HG03521 (cell line): Measurements from ENCODE around the gene CHAC2.
"Not testable (repeated sequence)": the region's sequence is repeated elsewhere in the genome, so short reads cannot be mapped to it uniquely, and the experiment has no call there.

Source experiments
- ATAC-seq: cut with Tn5 transposase; IDR thresholded peaks from one replicate; pipeline ENCODE4 v1.9.1; 2021; ENCODE audit warnings: mild to moderate bottlenecking, moderate library complexity; ENCODE audit not compliant: unreplicated experiment

Gene CHAC2

DNA sequence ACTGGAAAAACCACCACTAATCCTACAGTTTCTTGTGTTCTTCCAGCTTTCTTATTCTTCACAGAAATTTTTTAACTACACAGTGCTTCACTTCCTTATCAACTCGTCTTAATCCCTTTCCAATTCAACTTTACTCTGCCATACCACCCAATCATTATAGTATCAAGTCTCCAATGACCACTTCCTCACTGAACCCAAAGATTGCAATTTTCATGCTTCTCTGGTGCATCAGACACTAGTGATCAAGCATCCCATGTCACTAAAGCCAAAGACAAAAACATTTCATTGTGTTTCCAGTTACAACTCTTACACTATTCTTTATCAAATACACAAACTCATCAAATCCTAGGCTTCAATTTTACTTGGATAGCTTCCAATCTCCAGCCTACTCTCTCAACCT, 9.5 kb downstream of the CHAC2 start:
- ATAC-seq = no peak

DNA sequence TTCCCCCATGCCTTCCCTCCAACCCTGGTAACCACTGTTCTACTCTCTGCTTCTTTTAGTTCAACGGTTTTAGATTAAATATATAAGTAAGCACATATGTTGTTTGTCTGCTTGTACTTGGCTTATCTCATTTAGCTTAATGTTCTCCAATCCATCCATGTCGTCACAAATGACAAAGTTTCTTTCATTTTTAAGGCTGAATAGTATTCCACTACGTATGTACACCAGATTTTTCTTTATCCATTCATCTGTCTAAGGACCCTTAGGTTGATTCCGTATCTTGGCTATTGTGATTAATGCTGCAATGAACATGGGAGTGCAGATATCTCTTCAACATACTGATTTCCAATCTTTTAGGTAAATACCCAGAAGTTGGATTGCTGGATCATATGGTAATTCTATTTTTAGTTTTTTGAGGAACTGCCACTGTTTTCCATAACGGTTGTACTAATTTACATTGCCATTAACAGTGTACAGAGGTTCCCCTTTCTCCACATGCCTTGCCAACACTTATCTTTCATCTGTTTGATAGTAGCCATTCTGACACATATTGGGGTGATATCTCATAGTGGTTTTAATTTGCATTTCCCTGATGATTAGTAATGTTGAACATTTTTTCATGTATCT, 11.0 kb downstream of the CHAC2 start:
- ATAC-seq = no peak

DNA sequence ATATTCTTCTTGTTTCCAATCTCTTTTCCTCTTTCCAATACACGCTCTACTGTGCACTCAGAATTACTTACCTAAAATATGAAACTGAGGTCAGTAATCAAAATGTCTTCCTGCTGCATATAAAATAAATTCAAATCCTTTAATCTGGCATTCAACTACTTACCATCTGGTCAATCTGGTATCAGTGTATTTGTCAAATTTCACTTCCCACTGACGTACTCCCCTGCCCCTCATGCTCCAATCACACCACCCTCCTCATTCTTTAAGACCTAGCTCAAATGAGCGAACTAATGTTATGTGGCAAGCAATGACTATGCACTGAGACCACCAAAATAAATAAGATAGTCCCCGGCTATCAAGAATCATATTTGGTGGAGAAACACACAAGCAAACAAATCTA, 12.5 kb downstream of the CHAC2 start:
- ATAC-seq = no peak

DNA sequence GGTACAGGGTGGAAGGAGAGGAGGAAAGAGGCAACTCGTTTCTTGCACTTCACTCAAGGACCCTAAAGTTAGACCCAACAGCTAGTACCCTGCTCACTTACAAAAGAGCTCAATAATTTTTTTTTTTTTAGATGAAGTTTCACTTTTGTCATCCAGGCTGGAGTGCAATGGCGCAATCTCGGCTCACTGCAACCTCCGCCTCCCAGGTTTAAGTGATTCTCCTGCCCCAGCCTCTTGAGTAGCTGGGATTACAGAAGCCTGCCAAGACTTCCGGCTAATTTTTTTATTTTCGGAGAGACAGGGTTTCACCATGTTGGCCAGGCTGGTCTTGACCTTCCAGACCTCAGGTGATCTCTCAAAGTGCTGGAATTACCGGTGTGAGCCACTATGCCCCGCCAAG, 15.1 kb downstream of the CHAC2 start:
- ATAC-seq = no peak

DNA sequence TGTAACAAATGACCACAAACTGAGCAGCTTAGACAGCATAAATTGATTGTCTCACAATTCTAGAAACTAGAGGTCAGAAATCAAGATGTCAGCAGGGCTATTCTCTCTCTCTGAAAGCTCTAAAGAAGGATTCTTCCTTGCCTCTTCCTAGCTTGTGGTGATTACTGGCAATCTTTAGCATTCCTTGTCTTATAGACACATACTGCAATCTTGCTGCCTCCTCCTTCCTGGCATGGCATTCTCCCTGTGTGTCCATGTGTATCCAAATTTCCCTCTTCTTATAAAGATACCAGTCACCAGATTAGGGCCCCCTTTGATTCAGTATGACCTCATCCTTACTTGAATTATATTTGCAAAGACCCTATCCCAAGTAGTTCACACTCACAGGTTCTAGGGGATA, 16.8 kb downstream of the CHAC2 start:
- no peak for ATAC-seq

DNA sequence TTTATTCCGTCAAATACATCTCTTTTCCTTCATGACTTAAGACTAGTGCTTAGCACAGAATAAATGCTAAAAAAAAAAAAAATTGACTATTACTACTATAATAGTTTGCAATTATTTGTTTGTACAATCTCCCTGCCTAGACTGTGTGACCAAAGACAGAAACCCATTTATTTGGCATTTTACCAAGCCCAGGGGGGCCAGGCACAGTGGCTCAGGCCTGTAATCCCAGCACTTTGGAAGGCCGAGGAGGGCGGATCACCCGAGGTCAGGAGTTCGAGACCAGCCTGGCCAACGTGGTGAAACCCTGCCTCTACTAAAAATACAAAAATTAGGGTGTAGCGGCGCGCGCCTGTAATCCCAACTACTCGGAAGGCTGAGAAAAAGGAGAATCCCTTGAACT, 17.8 kb downstream of the CHAC2 start:
- no peak for ATAC-seq

DNA sequence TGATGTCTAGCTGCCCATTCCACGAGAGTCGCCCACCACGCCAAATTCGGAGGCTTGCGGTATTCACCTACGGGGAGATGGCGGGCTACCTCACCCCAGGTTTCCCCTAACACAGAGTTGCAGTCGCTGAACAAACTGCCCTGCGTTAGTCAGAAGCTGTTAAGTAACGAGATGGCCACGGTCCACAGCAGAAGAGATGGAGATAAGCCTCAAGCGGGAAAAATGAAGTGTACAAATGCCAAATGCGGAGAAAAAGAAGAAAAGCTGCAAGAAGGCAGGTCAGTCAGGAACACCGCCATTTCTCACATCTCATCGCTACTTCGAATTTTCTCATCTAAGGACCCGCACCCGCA, 18.7 kb downstream of the CHAC2 start:
- ATAC-seq = peak; percentile 5

DNA sequence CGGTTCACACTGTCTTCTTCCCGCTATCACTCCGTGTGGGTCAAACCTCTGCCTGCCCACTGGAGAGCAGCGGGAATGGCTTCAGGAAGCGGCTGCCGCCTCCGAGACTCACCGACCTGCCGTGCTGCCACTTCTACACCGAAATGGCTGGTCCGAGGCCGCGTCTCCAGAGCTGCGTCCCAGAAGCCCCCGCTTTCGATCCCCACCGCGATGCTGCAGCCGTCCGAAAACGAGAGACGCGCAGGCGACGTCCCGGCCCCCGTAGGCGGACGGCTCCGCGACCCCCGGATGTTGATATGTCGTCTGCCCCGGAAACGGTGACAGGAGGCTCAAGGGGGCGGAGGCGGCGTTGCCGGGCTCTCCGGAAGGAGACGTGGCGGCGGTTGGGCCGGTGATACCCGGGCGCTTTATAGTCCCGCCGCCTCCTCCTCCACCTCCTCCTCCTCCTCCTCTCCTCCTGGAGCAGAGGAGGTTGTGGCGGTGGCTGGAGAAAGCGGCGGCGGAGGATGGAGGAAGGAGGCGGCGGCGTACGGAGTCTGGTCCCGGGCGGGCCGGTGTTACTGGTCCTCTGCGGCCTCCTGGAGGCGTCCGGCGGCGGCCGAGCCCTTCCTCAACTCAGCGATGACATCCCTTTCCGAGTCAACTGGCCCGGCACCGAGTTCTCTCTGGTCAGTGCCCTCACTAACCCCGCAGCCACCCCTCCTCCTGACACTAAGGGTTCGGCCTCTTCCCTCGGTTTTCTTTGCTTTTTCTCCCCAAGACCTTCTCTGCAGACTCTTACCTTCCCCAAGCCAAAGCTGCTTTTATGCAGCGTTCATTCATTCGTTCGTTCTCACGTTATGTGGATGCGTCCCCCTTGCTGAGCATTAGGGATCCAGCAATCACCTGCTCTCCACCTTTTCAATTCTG, 19.4 kb downstream of the CHAC2 start, which contains the start of the genes ASB3 and ERLEC1:
Gene ASB3, minus strand, starts transcription at position 249 of the 909 bp plus-strand sequence. CDS start 21,381 bp downstream, outside the sequence.
Gene ERLEC1, plus strand, starts transcription at position 340 of the 909 bp plus-strand sequence. Its CDS starts 167 bp downstream, at position 507.
- peak; percentile 97 for ATAC-seq

DNA sequence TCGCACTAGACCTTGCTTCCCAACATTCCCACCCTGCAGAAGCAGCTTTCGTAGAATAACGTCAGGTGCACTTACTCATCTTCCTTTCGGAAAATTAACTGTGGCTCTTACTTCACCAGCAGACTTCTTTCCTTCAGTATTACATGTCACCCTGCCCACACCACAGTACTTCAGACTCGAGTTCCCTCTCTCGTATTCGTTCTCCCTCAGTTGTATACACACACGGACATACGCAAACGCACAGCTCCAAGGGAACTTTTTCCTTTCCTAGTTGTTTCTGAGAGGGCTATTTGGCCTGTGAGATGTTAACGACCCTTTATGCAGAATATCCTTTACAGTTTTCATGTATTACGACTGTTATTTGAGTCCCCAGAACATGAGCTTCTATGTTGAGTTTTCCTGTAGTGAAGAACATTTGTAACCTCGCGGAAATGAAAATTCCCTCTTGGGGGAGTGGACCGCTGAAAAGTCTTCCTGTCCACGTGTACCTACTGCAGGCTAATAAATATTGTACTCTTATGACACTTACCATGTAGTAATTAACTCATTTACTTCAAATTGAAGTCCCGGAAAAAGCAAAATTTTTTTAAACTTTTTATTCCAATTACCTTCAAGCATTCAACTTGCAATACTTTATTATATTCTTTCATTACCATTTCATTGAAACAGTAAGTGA, 20.1 kb downstream of the CHAC2 start:
- no peak for ATAC-seq

DNA sequence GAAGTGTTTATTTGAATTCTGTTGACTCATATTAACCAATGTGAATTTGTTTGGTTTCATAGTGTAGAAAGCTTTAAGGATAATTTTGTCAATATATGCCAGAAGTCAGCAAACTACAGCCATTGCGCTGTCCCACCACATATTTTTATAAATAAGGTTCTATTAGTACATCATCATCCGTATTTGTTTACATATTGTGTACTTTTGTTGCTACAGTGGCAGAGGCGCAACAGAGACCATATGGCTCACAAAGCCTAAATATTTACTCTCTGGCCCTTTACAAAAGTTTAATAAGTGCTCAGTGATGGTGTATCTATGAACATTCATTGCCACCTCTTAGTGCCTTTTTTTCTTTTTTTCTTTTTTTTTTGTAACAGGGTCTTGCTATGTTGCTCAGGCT, 25.7 kb downstream of the CHAC2 start:
- no peak for ATAC-seq

DNA sequence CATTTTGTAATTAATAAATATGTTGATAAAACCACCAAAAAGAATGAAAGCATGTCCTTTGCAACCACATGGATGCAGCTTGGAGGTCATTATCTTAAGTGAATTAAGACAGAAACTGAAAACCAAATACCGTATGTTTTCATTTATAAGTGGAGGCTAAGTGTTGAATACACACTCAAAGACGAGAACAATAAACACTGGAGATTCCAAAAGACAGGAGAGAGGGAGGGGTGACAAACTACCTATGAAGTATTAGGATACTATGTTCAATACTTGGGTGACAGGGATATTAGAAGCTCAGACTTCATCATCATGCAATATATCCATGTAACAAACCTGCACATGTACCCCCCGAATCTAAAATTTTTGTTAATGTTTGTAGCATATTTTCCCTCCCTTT, 26.2 kb downstream of the CHAC2 start:
- no peak for ATAC-seq

DNA sequence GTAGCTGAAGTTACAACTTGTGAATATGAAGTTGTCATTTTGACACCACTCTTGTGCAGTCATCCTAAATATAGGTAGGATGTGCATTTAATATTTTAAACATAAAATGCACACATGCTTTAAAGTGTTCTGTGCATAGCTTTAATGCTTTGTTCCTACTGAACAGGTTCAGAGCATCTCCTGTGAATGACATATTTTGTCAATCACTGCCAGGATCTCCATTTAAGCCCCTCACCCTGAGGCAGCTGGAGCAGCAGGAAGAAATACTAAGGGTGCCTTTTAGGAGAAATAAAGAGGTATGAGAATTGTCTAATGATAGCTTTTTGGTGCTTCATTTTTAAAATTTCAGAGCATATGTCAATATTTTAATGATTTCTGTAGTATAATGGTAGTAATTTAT, 33.9 kb downstream of the CHAC2 start:
- no peak for ATAC-seq

DNA sequence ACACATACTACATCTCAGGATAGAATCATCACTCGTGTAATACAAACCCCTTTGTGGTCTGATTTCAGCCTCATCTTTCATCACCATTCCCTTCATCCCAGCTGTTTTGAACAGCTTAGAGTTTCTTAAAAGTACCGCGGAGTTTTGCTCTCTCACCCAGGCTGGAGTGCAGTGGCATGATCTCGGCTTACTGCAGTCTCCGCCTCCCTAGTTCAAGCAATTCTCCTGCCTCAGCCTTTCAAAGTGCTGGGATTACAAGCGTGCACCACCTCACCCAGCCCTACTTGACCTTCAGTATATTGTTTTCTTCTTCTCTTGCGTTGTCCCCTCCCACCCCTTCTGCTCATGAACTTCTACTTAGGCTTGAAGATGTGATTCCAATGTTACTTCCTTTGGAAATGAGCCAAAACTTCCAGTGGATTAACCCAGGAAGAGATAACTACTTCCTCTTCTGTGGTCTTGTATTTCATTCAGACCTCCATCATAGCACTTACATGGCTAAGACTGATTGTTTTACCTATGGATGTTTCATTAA, 35.1 kb downstream of the CHAC2 start:
- ATAC-seq = no peak

DNA sequence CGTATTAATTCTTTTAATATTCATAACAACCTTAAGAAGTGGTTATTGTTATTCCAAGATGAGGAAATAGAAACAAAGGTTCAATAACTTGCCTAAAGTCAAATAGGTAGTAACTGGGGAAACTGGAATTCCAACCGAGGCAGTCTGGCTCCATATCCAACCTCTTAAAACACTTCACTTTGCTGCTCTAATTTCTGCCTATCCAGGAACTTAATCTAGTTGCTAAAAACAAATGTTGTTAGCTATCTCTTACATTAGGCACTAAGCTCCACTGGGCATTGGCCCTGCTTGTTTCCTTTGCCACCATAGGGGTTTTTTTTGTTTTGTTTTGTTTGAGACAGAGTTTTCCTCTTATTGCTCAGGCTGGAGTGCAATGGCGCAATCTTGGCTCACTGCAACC, 44.0 kb downstream of the CHAC2 start:
- no peak for ATAC-seq

DNA sequence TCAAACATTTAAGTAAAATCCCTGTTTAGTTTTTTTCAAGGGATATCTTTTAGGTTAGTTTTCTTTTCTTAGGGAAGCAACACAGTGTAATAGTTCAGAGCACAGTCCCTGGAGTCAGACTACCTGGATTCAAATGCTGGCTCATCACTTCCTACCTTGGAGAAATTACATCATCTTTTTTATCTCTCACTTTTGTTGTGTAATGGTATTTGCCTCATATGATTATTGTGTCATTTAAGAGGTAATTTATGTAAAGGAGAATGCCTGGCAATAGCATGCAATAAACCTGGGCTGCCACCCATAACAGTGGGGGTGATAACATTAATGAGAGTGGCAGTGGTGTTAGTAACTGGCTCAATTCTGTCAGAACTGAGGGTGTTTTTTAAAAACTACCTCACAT, 45.5 kb downstream of the CHAC2 start:
- ATAC-seq = no peak

DNA sequence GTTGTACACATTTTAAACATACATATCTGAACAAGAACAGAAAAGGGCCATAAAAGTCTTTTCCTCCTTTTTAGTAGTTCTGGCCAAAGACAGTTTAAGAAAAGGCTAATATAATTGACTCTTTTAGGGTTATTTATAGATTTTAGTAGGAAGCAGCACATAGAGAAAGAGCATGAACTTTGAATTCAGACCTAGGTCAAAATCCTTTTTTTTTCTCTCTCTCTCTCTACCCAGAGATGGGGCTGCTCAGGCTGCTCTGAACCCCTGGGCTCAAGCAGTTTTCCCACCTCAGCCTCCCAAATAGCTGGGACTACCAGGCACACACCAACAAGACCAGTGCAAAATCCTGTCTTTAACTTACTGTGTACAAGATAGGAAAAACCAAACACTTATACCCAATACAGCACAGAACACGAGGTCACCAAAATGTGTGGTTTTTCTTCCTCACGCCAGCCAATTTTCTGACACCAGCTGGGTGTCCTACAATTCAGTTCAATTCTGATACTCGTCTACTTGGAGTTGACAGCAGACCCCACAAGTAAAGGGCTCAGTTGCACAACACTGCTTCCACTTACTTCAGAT, 51.3 kb downstream of the CHAC2 start:
- ATAC-seq = no peak

DNA sequence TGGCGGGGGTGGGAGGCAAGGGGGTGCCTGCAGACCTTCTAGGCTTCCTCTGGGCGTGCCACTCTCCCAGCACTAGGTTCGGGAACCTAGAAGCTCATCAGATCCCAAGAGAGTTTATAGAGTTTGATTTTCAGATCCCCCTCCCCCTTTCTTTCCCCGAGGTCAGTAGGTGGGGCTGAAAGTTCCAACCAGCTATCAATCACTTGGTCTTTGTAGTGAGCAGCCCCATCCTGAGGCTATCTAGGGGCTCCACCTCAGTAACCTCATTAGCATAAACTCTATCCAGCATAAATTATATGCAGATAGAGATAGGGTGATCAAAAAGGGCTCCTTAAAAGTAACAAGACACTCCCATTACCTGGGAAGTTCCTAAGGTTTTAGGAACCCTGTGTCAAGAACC, 52.0 kb downstream of the CHAC2 start:
- ATAC-seq = no peak

DNA sequence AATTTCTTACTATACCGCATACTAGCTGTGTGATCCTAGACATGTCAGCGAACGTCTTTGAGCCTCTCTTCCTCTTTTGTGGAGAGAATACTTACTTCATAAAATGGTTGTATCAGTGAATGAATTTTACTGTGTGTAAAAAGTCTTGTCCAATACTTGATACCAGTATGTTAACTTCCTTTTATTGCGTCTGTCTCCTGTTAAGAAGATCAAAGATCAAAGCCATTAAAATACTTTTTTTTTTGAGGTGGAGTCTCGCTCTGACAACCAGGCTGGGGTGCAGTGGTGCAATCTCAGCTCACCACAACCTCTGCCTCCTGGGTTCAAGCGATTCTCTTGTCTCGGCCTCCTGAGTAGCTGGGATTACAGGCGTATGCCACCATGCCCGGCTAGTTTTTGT, 52.4 kb downstream of the CHAC2 start:
- ATAC-seq = no peak

DNA sequence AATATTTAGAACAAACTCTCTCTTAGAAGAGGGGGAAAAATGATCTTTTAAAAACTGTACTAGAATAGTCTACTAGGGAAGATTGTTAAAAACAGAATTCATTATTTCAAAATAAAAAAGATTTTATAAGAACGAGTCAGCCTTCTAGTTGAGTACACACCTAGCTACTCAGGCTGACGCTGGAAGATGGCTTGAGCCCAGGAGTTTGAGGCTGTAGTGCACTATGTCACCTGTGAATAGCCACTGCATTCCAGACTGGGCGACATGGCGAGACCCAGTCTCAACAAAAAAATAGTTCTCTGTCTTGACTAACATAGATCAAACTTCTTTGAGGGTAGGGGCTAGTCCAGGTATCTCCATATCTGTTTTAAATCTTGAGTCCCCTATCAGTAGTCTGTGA, 53.1 kb downstream of the CHAC2 start:
- no peak for ATAC-seq

DNA sequence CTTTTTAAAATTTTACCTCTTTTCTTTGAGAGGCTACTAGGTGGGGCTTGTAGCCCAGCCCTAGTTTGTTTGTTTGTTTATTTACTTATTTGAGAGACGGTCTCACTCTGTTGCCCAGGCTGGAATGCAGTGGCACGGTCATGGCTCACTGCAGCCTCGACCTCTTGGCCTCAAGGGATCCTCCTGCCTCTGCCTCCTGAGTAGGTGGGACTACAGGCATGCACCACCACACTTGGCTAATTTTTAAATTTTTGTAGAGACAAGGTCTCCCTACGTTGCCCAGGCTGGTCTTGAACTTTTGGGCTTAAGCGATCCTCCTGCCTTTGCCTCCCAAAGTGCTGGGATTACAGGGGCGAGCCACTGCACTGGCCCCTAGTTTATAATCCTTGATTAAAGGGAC, 54.2 kb downstream of the CHAC2 start:
- ATAC-seq = no peak

DNA sequence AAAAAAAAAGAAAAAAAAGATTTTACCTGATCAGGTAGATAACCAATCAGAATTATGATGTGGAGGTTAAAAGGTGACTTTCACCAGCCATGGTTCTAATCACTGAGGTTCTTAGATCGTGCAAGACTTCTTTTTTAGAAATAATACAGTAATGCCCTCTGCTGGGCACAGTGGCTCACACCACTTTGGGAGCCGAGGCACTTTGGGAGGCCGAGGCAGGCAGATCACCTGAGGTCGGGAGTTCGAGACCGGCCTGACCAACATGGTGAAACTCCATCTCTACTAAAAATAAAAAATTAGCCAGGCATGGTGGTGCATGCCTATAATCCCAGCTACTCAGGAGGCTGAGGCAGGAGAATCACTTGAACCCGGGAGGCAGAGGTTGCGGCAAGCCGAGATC, 56.0 kb downstream of the CHAC2 start:
- not testable (repeated sequence) for ATAC-seq
